ENCODE results near the gene ARFIP2.
"Not testable (repeated sequence)": the region's sequence is repeated elsewhere in the genome, so short reads cannot be mapped to it uniquely, and the experiment has no call there.

Gene ARFIP2, protein sequence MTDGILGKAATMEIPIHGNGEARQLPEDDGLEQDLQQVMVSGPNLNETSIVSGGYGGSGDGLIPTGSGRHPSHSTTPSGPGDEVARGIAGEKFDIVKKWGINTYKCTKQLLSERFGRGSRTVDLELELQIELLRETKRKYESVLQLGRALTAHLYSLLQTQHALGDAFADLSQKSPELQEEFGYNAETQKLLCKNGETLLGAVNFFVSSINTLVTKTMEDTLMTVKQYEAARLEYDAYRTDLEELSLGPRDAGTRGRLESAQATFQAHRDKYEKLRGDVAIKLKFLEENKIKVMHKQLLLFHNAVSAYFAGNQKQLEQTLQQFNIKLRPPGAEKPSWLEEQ

DNA sequence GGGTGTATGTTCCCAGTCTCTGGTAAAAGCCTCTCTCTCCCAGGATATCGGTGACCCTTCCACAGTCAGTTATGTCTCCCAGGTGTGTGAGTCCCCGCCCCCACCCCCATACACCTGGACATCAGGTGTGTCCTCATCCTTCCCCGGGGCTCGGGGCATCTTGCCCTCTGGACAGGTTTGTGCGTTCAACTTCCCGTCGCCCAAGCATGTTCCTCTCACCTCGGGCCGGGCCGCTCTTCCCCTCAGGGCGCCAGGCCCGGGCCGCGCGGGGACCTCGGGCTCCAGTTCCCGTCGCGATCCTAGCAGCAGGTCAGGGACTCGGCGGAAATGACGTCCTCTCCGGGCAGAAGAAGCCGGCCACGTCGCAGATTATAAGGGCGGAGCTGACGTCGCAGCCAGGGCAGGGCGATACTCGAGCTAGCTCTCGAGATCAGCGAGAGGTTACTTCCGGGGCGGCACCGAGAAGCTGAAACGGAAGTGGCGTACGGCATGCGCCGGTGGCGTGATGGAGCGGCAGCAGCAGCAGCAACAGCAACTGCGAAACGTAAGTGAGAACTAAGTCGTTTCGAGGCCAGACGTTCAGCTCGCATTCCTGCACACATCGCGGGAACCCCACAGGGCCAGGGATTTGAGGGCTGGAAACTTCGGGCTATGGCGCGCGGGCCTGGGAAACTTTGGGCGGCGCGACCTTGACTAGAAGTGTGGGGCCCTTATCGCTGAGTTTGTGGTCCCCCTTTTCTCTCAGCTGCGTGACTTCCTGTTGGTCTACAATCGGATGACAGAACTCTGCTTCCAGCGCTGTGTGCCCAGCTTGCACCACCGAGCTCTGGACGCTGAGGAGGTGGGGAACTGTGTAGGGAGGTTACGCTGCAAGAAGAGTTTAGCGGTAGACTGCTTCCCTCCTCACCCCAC lies at the start of gene ARFIP2, which contains the start of gene TIMM10B:
ARFIP2 (minus strand) TSS at position 320 of the 912 bp plus-strand sequence. CDS start 910 bp downstream, outside the sequence.
TIMM10B (plus strand) TSS at position 490 of the 912 bp plus-strand sequence; CDS start at position 506, 16 bp downstream.
- DNase-seq = peak; percentile 94

DNA sequence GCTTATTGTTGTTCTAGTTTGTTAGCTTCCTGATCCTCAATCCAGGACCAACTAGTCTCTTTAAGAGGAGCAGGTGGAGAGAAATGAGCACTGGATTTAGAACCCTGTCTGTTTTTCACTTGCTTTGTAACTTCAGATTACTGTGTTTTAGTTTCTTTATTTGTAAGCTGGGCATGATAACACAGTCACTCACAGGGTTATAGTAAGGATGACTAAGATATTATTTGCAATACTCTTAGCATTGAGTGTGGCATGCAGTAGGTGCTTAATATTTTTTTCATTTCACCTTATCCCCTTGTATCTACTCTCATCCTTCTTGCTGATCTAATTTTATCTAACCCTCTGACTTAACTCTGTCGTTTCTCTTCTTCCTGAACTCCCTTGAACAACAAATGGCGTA lies 49.7 kb upstream of the ARFIP2 start:
- no peak for DNase-seq

DNA sequence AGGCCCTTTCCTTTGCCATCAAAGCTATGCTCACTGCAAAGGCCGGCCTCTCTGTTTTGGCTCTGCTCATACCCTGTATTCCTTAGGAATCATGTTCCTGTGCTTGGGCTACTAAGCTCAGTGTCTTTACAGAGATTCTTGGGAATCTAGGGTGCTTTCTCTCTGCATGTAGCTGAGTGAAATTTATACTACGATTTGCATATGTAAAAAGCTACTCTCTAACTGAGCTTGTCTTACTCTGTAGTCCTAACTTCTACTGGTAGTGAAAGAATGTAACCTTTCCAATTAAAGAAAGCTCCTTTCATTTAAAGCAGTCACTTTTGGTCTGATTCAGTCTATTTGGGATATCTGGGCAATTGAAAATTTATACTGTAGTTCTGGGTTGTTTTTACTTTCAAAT lies 48.1 kb upstream of the ARFIP2 start:
- no peak for DNase-seq

DNA sequence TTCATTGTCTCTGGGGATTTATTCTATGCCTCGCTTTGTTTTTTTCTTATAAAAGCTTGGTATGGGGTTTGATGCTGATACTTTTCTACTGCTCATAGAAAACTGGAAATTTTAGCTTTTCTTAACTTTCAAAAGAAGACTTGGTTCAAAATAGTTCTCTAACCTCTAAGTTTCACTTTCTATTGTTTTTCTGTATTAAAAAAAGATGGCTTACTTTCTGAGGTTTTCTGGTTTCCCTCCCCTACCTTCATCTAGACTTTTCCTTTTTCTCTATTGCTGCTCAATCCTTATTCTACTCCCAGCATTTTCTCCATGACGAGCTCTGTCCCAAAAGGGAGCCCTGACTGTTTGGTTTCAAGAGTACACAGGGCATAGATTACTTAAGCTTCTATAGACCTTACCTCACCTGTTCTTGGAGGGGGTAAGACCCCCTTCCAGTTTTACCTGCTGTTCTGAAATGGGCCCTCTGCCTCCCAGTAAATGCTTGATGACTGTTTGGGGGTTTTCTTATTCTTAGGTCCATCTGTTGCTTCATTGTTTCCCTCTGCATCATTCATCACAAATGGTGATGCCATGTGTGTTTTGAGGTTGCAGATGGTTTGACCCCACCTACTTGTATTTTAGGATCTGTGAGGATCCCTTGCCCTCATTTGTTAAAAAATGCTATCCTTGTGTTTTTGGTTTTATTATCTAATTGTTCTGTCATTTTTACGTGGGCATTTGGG lies 45.4 kb upstream of the ARFIP2 start:
- DNase-seq = no peak

DNA sequence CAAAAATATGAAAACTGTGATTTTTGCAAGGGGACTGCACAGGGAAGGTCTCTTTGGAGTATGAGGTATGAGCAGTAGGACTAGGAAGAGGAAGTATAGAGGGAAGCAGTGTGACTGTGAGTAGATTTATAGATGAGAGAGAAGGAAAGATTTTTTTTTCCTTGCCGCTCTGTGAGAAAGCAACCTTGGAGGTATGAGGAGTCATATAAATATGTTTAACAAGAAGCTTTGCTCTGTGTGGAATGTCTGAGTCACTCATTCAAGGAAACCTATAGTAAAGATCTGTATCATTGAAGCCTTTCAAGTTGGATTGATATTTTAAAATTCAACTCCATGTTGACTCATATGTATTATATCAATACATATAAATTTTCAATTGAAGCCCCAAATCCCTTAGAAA lies 42.1 kb upstream of the ARFIP2 start:
- DNase-seq = no peak

DNA sequence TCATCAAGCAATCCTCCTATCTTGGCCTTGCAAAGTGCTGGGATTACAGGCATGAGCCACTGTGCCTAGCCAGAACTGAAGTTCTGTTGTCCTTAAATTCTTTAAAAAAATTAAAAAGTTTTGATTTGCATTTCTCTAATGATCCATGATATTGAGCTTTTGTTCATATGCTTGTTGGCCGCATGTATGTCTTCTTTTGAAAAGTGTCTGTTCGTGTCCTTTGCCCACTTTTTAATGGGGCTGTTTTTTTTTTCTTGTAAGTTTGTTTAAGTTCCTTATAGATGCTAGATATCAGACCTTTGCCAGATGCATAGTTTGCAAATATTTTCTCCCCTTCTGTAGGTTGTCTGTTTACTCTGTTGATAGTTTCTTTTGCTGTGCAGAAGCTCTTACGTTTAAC lies 40.8 kb upstream of the ARFIP2 start:
- DNase-seq = not testable (repeated sequence)

DNA sequence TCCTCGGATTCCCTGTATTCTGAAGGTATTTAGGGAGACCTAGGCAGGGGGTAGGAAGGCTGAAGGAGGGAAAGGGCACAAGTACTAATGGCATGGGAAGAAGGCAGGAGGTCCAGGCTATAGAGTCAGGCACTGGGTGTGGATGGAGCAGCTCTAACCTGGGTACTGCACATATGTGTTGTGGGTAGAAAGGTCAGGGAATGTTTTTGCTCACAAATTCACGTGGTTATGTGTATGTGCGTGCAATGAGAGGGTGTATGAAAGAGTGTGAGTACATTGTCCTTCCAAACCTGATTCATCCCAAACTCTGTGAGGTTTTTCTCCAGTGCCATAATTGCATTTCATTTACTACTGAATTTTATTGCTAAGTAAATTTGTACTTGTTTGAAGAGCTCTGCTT lies 39.1 kb upstream of the ARFIP2 start:
- DNase-seq = no peak

DNA sequence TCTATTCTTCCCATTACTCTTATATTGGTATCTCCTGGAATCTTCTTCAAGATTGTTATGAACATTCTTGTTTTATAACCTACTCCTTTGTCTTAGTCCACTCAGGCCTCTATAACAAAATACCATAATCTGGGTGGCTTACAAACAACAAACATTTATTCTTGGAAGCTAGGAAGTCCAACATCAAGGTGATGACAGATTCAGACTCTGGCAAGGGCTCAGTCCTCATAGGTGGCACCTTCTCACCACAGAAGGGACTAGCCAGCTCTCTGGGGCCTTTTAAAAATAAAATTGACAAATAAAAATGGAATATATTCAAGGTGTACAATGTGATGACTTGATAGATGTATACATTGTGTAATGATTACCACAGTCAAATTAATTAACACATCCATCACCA lies 35.7 kb upstream of the ARFIP2 start:
- DNase-seq = no peak

DNA sequence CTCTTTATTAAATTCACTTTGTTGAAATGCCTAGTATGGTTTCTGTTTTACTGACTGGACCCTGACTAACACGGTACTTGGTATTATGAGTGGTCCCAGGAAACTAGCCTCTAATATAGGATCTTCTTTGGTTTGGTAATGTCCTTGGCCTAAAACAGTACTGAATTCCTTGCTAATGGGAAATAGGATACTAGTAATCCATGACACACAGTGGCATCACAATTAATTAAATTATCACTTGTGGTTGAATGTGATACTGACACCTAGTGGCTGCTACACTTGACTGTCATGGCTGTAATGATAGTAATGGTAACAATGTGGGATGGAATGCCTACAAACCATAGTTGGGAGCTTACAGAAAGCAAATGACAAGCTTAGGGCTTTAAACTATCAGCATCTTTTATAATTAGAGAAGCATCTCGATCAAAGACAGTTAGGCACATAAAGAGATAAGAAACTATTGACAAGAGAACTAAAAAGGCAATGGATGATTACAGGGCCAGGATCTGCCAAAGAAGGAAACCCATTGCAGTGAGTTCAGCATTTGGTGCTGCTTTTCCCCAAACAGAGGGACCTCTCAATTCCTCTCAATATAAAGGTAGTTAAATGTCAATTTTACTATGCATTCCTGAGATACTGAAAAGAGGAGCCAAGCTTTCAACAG lies 24.6 kb upstream of the ARFIP2 start:
- DNase-seq = no peak

DNA sequence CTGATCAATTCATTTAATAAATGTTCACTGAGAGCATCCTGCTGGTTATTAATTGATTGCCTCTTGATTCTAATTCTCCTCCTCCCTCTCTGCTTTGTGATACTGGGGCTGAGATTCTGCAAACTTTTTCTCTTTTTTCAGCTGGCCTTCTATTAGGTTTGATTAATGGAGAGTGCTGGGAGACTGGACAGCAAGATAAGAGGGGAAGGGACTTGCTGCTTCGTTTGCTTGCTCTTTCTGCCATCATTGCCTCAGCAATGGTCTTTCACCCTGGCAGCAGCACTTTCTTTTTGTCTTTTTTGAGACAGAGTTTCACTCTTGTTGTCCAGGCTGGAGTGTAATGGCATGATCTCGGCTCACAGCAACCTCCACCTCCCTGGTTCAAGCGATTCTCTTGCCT lies 23.0 kb upstream of the ARFIP2 start:
- no peak for DNase-seq

DNA sequence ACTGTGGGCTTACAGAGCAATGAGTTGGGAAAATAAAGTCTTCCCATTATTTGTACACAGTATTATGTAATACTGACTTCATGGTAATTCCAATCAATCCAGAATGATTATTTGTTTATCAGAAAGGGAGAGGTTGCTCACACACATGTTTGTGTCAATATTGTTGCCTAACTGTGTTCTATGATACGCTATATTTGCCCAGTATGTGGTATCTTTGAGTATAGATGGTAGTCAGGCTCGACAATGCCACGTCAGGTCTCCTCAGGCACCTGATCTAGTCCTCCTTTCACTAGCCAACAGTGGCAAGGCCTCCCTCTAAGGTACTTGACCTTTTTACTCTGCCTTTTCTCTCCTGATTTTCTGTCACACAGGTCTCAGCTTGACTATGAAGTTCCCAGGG lies 21.3 kb upstream of the ARFIP2 start:
- no peak for DNase-seq

DNA sequence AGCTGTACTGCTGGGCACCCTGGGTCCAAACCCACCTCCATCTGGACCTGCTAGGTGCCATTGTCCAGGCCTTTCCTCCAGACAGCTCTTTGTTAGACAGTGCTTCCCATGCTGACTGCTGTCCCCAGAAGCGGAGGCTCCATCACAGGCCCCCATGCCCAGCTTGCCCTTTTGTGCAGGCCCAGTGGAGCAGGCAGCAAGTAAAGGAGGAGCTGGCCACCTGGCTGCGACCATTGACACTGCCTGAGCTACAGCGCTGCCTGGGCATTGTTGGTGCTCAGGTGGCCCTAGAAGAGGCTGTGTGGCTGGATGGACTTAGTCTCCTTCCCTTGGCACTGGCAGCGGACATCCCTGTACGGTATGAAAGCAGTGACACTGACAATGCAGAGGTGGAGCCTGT lies 17.4 kb upstream of the ARFIP2 start:
- no peak for DNase-seq

DNA sequence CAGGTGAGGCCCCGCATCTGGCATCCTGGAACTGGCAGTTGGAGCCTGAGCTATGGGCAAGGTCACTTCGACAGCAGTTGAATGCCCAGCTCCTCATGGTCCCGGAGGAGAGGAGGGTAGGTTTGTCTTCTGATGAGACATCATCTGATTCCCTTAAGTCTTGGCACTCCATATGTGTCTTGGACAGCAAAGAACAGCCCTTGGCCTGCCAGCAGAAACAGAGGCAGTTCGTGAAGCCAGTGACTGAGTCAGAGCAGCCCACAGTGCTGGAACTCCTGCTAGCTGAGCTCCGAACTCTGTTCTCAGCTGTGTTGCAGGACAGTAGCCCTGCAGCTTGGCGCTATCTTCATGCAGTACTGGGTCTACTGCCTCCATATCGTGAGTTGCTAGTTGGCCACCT lies 17.0 kb upstream of the ARFIP2 start:
- DNase-seq = no peak

DNA sequence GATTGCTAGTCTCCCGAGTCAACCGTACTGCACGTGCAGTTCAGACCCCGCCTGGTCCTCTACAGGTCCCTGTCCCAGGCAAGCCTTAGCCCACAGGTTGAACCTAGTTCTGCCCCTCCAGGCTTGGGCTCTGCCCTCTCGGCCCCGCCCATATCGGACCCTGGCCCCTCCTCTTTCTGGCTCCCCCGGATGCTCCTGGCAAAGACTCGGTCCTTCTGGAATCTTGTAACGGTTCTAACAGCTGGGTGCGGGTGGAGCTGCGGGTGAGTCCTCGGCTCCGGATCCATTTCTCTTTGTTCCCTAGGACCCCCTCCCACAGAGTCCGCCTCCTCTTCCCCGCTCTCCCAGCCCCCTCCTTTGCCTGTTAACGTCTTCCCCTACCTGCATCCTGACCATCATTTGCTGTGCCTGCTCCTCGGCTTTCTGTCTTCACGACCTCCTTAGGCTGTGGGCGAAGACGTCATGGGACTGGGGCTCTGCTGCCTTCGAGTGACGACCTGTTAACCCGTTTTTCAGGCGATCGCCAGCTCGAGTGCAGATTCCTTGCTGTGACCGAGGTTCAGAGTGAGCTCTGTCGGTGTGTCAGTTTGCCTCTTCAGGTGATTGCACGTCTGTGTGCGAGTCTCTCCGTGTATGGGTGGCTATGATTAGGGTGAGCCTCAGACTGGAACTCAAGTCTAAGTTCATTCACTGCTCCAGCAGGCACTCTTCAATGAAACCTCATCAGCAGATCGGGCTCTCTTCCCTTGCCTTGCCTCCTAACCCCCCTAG lies 16.1 kb upstream of the ARFIP2 start, which contains the start of gene DNHD1:
DNHD1 (plus strand) TSS at position 212 of the 771 bp plus-strand sequence. CDS start 936 bp downstream, outside the sequence.
- DNase-seq = no peak

DNA sequence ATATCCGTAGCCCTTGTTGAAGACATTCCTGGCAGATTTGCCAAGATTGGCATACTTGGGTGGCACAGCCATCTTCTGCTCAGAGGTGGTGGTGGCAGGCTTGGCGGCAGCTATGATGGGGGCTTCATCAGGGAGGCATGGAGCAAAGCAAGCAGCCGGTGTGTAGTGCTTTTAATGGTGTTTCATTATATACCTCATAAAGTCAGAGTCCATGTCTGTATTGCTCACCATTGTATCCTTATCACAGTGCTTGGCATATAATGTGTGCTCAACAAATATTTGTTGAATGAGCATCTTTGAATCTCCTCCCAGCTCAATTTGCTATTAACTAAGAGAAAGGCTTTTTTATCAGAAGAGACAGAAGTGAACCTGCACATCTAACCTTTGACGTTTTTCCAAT lies 8.2 kb upstream of the ARFIP2 start:
- no peak for DNase-seq

DNA sequence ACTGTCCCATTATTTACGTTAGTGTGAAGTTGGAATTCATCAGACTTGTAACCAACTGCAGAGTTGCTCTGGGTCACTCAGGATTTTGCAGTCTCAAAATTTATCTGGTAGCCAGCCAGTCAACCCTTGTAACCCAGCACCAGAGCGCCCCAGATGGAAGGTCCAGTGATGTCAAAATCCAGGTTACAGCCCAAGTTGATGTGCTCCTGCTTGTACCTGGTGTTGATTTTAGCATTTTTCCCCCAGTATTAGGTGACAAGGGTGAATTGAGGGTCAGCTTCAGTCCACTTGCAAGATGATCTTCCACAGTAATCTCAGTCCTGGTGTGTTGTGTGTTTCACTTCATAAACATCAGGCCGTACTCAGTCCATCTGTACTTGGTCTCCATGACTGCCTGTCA lies 7.7 kb upstream of the ARFIP2 start:
- DNase-seq = no peak

DNA sequence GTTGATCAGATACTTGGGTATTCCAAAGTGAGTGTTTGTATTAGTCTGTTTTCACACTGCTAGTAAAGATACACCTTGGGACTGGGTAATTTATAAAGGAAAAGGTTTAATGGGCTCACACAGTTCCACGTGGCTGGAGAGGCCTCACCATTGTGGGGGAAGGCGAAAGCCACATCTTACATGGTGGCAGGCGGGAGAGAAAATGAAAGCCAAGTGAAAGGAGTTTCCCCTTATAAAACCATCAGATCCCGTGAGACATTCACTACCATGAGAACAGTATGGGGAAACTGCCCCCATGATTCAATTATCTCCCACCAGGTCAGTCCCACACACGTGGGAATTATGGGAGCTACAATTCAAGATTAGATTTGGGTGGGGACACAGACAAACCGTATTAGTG lies 7.2 kb upstream of the ARFIP2 start:
- no peak for DNase-seq

DNA sequence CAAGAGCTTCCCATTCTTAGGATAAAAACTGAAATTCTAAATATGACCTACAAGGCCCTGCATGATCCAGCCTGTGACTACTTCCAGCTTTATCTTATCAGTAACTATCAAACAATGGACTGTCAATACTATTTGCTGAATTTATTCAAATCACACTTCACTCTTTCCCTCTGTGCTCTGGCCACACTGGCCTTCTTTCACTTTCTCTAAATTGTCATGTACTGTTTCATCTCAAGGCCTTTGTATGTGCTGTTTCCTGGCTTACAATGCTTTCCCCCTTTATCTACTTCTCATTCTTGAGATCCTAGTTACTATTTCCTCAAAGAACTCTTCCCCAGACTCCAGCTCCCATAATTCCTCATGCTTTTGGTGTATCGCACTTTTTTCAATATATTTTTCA lies 5.8 kb upstream of the ARFIP2 start:
- no peak for DNase-seq

DNA sequence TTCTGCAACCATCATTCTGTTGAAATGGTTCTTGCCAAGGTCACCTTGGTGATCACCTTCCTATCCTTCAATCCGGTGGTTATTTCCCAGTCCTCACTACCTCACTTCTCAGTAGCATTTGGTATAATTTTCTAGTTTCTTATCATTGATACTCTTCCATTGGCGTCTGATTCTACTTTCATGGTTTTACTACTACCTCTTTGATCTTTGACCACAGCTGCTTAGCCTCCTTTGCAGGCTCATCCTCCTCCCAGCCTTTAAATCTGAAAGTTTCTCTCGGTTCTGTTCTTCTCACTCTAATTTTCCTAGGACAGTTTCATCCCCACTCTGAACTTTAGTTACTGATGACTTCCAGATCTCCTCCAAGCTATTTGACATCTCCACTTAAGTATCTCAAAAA lies 5.1 kb upstream of the ARFIP2 start:
- DNase-seq = no peak

DNA sequence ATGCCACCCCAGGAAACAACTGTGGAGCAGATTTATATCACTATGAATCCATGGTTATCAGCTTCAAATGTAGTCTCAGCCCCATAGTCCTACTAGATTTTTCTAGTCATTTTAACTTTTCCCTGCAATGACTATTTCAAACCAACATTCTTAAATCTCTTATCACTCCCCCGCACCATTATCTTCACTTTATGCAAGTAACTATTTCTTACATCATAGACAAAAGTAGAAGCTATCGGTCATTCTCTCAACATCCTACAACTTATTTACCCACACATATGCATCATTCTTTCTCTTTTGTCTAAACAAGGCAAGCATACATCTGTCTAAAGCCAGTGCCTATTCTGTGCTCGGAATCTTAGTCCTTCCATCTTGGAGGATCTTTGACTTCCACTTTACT lies 4.5 kb upstream of the ARFIP2 start:
- DNase-seq = no peak

DNA sequence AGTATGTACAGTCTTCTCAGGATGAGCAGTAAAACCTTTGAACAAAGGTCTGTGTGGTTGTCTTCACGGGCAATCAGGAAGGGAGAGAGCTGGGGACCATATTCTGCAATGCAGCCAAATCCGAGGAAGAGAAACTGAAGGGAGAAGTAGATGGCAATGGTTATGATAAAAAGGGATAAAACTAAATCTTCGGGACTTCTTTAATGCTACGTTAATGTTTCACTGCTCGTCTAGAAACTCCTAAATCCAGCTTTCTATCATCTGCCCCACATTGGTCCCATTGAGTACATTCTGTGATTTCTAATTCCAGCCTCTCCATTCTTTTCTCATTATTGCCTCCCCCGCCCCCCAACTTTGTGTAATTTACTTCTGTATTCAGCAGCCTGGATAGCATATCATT lies 1.9 kb upstream of the ARFIP2 start:
- no peak for DNase-seq

DNA sequence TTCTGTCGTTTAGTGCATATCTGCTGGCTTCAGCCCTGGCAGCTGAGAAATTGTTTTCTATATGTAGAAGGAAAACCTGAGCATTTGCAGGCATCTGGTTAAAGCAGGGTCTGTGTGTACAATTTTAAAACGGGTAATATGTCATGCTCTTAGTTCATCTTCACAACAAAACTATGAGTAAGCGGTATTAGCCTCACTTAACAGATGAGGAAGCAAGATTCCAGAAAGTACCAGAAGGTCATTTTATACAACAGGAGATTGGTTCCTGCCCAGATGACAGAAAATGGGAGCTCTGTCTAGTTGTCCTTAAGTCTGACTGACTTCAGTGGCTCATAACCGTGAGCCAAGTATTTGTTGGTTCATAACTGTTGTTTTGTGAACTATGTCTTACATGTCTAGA lies 1.3 kb upstream of the ARFIP2 start:
- no peak for DNase-seq
